Lower lobe of right lung (tissue), 2 donors: ENCODE results near the gene TRAFD1. TPM values are rescaled to one million over a fixed set of nuclear protein-coding genes. Genes with fewer than 3 reads are reported as not detected.

Source experiments
- ATAC-seq, 2 donors: fragments of 200-7000 bp; cut with Tn5 transposase; one replicate each; pipeline ENCODE4 v1.9.1; 2020 to 2022; ENCODE audit warnings: mild to moderate bottlenecking in 2 of 2, moderate library complexity in 2 of 2
- DNase-seq: peaks from one replicate; pipeline ENCODE4 v3.0.0-alpha.2; 2020
- H3K27ac ChIP-seq: fragments of 200-600 bp; one replicate; pipeline ENCODE4 v1.8.0; 2022
- H3K27me3 ChIP-seq: fragments of 200-600 bp; one replicate; pipeline ENCODE4 v1.8.0; 2022; ENCODE audit warnings: low read depth
- H3K36me3 ChIP-seq: fragments of 200-600 bp; one replicate; pipeline ENCODE4 v1.8.0; 2022; ENCODE audit warnings: mild to moderate bottlenecking
- H3K4me1 ChIP-seq: fragments of 200-600 bp; one replicate; pipeline ENCODE4 v1.8.0; 2022
- H3K4me3 ChIP-seq: fragments of 200-600 bp; one replicate; pipeline ENCODE4 v1.8.0; 2022; ENCODE audit warnings: mild to moderate bottlenecking
- H3K9me3 ChIP-seq: fragments of 200-600 bp; one replicate; pipeline ENCODE4 v1.8.0; 2022
- CTCF ChIP-seq: fragments of 200-600 bp; IDR thresholded peaks from one replicate; pipeline ENCODE4 v1.8.0; 2022; ENCODE audit warnings: antibody characterized with exemption, mild to moderate bottlenecking
- intact Hi-C: fragments of 100-400 bp; cut with DNase I; formaldehyde crosslinking; loops from one replicate; pipeline ENCODE4 v1.11.0; 2022
- total RNA-seq: library from RNA; stranded (reverse); fragmentation: NEBNext Ultra II Directional; extraction: Animal tissue kit (Norgen Biotek cat#: 25700); gene quantifications from one replicate; pipeline ENCODE4 v1.2.1, GENCODE V29; 2021
- donor health status: DM: no; HTN: yes; CAD: no; lungs with severe emphysema.

Gene TRAFD1
- total RNA-seq, 1 donor from 2014 or later, result 42.5 TPM

GRCh38 chr12:112163471-112163991 lies 38.2 kb downstream of the TRAFD1 start:
- no peak for TF ChIP-seq CTCF
- ATAC-seq (no peak), DNase-seq (no peak)
- Histone ChIP-seq H3K4me1 (no peaks in the 10 kb centered on the region), H3K36me3 (peaks cover 63% of the 10 kb centered on the region), H3K4me3 (no peak overlapping the region), H3K27me3 (no peaks in the 10 kb centered on the region), H3K9me3 (no peaks in the 10 kb centered on the region), H3K27ac (no peak overlapping the region)
- intact Hi-C loops, result no loop called here

- ATAC-seq, result no peak
- TF ChIP-seq CTCF, result no peak
- no peak for DNase-seq
- Histone ChIP-seq H3K9me3 (no peaks in the 10 kb centered on the region), H3K36me3 (peaks cover 63% of the 10 kb centered on the region), H3K27me3 (no peaks in the 10 kb centered on the region), H3K4me3 (no peak overlapping the region), H3K4me1 (no peaks in the 10 kb centered on the region), H3K27ac (no peak overlapping the region)
- intact Hi-C loops, result no loop called here
These were observed 38.8 kb downstream of the TRAFD1 start for GRCh38 chr12:112164011-112164660.

- ATAC-seq, result no peak
- intact Hi-C loops, result no loop called here
- H3K27ac ChIP-seq, result no peak overlapping the region
- TF ChIP-seq CTCF, result no peak
- H3K4me3 ChIP-seq, result no peak overlapping the region
- no peaks in the 10 kb centered on the region for H3K4me1 ChIP-seq
- H3K9me3 ChIP-seq, result no peaks in the 10 kb centered on the region
- no peak for DNase-seq
- peaks cover 63% of the 10 kb centered on the region for H3K36me3 ChIP-seq
- H3K27me3 ChIP-seq, result no peaks in the 10 kb centered on the region
These were observed 40.3 kb downstream of the TRAFD1 start for GRCh38 chr12:112165624-112166023.

- Histone ChIP-seq H3K4me3 (no peak overlapping the region), H3K9me3 (no peaks in the 10 kb centered on the region), H3K4me1 (no peaks in the 10 kb centered on the region), H3K36me3 (peaks cover 63% of the 10 kb centered on the region), H3K27ac (no peak overlapping the region), H3K27me3 (no peaks in the 10 kb centered on the region)
- DNase-seq (no peak), ATAC-seq (no peak)
- intact Hi-C loops, result no loop called here
- no peak for TF ChIP-seq CTCF
These were observed 41.0 kb downstream of the TRAFD1 start for GRCh38 chr12:112166051-112167015.

GRCh38 chr12:112167031-112167461 lies 41.7 kb downstream of the TRAFD1 start:
- DNase-seq, result no peak

More at GRCh38 chr12:112167031-112167461, 41.7 kb downstream of the TRAFD1 start:
- Histone ChIP-seq H3K4me3 (no peak overlapping the region), H3K27ac (no peak overlapping the region), H3K9me3 (no peaks in the 10 kb centered on the region), H3K36me3 (peaks cover 63% of the 10 kb centered on the region), H3K4me1 (no peaks in the 10 kb centered on the region), H3K27me3 (no peaks in the 10 kb centered on the region)
- no peak for ATAC-seq
- no peak for TF ChIP-seq CTCF
- intact Hi-C loops, result no loop called here
